Thoracic aorta (tissue), 2 donors: ENCODE data around the gene CCDC170. TPM values are rescaled to one million over a fixed set of nuclear protein-coding genes. Genes with fewer than 3 reads are reported as not detected.

Source experiments
- ATAC-seq: fragments of 150-250 bp; one replicate; pipeline ENCODE4 v1.8.0; 2017; ENCODE audit warnings: low read depth; ENCODE audit not compliant: insufficient number of reproducible peaks, low FRiP score
- DNase-seq: peaks from one replicate; pipeline ENCODE4 v3.0.0-alpha.2; 2020; ENCODE audit warnings: low spot score
- H3K27ac ChIP-seq, 2 donors: fragments of 200-600 bp; sonication (generic); 1 replicate in 1 of 2; 2 replicates in 1 of 2; pipeline ENCODE4 v1.5.1; 2016; ENCODE audit warnings: mild to moderate bottlenecking in 2 of 2, moderate library complexity in 2 of 2
- H3K27me3 ChIP-seq: fragments of 200-600 bp; sonication (generic); replicated peaks from 2 replicates; pipeline ENCODE4 v1.6.0; 2016; ENCODE audit warnings: mild to moderate bottlenecking; ENCODE audit not compliant: insufficient read depth
- H3K36me3 ChIP-seq: fragments of 200-600 bp; sonication (generic); one replicate; pipeline ENCODE4 v1.5.1; 2016
- H3K4me1 ChIP-seq, 2 donors: fragments of 200-600 bp; sonication (generic); 1 replicate in 1 of 2; 2 replicates in 1 of 2; pipeline versions ENCODE4 v1.5.1 to v1.6.0; 2016; ENCODE audit warnings: low read depth in 2 of 2, mild to moderate bottlenecking in 1 of 2; ENCODE audit not compliant: control insufficient read depth in 1 of 2
- H3K4me3 ChIP-seq: fragments of 200-600 bp; sonication (generic); 2 replicates; pipeline ENCODE4 v1.5.1; 2016; ENCODE audit warnings: mild to moderate bottlenecking
- H3K9me3 ChIP-seq: fragments of 200-600 bp; sonication (generic); 2 replicates; pipeline ENCODE4 v1.5.1; 2016
- CTCF ChIP-seq: fragments of 200-600 bp; sonication (generic); IDR thresholded peaks from one replicate; pipeline ENCODE4 v1.5.1; 2019; ENCODE audit warnings: antibody characterized with exemption
- total RNA-seq, 2 donors: library from RNA; depleted of rRNA; stranded (reverse); fragments of >200 nt; gene quantifications; one replicate each; pipeline versions ENCODE4 v1.1.0 to v1.2.3, GENCODE V29; 2016

The CCDC170 gene
- total RNA-seq, 2 donors from 2014 or later = 0.81 to 1.5 TPM

- ATAC-seq (no peak), DNase-seq (no peak)
- Histone ChIP-seq H3K27ac (no peak overlapping the region), H3K27me3 (no peaks in the 10 kb centered on the region), H3K36me3 (no peaks in the 10 kb centered on the region), H3K4me1 (no peaks in the 10 kb centered on the region), H3K9me3 (no peaks in the 10 kb centered on the region), H3K4me3 (no peak overlapping the region)
- TF ChIP-seq CTCF = no peak
Measured at GRCh38 chr6:151665329-151665728, 171.5 kb downstream of the CCDC170 start.

- no peak for ATAC-seq
- Histone ChIP-seq H3K27me3 (no peaks in the 10 kb centered on the region), H3K4me3 (no peak overlapping the region), H3K4me1 (no peaks in the 10 kb centered on the region), H3K27ac (no peak overlapping the region), H3K36me3 (no peaks in the 10 kb centered on the region), H3K9me3 (no peaks in the 10 kb centered on the region)
- TF ChIP-seq CTCF = no peak
- no peak for DNase-seq
Measured at GRCh38 chr6:151666526-151666925, 172.7 kb downstream of the CCDC170 start.

DNA sequence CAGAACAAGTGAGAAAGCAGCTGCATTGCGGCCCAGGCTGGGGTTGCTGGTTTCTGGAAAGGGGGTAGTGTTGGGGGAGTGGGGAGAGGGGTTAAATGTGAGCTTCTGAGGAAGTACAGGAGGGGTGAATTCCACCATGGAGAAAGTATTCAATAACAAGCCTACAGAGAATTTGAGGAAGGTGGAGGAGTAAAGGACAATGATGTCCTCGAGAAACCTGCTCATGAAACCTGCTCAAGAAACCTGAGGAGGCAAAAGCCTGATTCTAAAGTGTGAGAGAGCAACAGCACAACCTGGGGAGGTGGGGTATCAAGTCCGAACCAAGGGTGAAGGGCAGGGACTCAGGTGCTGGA, 175.4 kb downstream of the CCDC170 start:
- DNase-seq (no peak), ATAC-seq (no peak)
- no peak for TF ChIP-seq CTCF
- Histone ChIP-seq H3K4me3 (no peak overlapping the region), H3K27me3 (no peaks in the 10 kb centered on the region), H3K4me1 (no peaks in the 10 kb centered on the region), H3K36me3 (no peaks in the 10 kb centered on the region), H3K27ac (no peak overlapping the region), H3K9me3 (no peaks in the 10 kb centered on the region)

GRCh38 chr6:151670116-151670515, 176.3 kb downstream of the CCDC170 start:
- no peak for TF ChIP-seq CTCF
- no peaks in the 10 kb centered on the region for H3K9me3 ChIP-seq
- no peak for ATAC-seq

More at GRCh38 chr6:151670116-151670515, 176.3 kb downstream of the CCDC170 start:
- H3K27me3 ChIP-seq = no peaks in the 10 kb centered on the region
- H3K27ac ChIP-seq = no peak overlapping the region
- no peaks in the 10 kb centered on the region for H3K36me3 ChIP-seq
- no peak overlapping the region for H3K4me3 ChIP-seq
- no peak for DNase-seq
- H3K4me1 ChIP-seq = no peaks in the 10 kb centered on the region

Other genes starting within 250 kb of the CCDC170 start
- gene ZBTB2, start 102.5 kb upstream of the CCDC170 start, total RNA-seq = 1 to 10 TPM; 5.3 to 8.4 TPM
- 10 to 100 TPM; 20.7 to 21.2 TPM for gene RMND1, start 41.9 kb upstream of the CCDC170 start, total RNA-seq